HG02840 (cell line): Measurements from ENCODE around the gene FLRT2.

Source experiments
- ATAC-seq: cut with Tn5 transposase; IDR thresholded peaks from one replicate; pipeline ENCODE4 v1.9.1; 2021; ENCODE audit warnings: mild to moderate bottlenecking, moderate library complexity, moderate number of reproducible peaks; ENCODE audit not compliant: unreplicated experiment, low FRiP score

Gene FLRT2

GRCh38 chr14:85529803-85530574 lies at the start of gene FLRT2:
TSS of gene FLRT2 (plus strand) at chr14:85530144. CDS start at chr14:85621515, 91,371 bp downstream.
- ATAC-seq = no peak

- ATAC-seq = no peak
Measured at GRCh38 chr14:85481471-85481870, 48.5 kb upstream of the FLRT2 start.

GRCh38 chr14:85482552-85482951 lies 47.4 kb upstream of the FLRT2 start:
- ATAC-seq = no peak

GRCh38 chr14:85483037-85483436 lies 46.9 kb upstream of the FLRT2 start:
- ATAC-seq = no peak

- ATAC-seq = no peak
Measured at GRCh38 chr14:85483652-85484051, 46.3 kb upstream of the FLRT2 start.

GRCh38 chr14:85487215-85487614 lies 42.7 kb upstream of the FLRT2 start:
- no peak for ATAC-seq

- ATAC-seq = no peak
Measured at GRCh38 chr14:85501751-85502150, 28.2 kb upstream of the FLRT2 start.

- no peak for ATAC-seq
Measured at GRCh38 chr14:85508863-85509262, 21.1 kb upstream of the FLRT2 start.

- ATAC-seq = no peak
Measured at GRCh38 chr14:85512451-85512850, 17.5 kb upstream of the FLRT2 start.

GRCh38 chr14:85514487-85514886 lies 15.5 kb upstream of the FLRT2 start:
- ATAC-seq = no peak

- no peak for ATAC-seq
Measured at GRCh38 chr14:85516239-85517113, 13.5 kb upstream of the FLRT2 start.

GRCh38 chr14:85517114-85517688 lies 12.7 kb upstream of the FLRT2 start:
- ATAC-seq = no peak

- no peak for ATAC-seq
Measured at GRCh38 chr14:85519661-85520305, 10.2 kb upstream of the FLRT2 start.

GRCh38 chr14:85520581-85520980 lies 9.4 kb upstream of the FLRT2 start:
- ATAC-seq = no peak

GRCh38 chr14:85523624-85524023 lies 6.3 kb upstream of the FLRT2 start:
- ATAC-seq = no peak

- no peak for ATAC-seq
Measured at GRCh38 chr14:85527006-85527405, 2.9 kb upstream of the FLRT2 start.

GRCh38 chr14:85527445-85528035 lies 2.4 kb upstream of the FLRT2 start:
- no peak for ATAC-seq

GRCh38 chr14:85528080-85528896 lies 1.7 kb upstream of the FLRT2 start:
- ATAC-seq = no peak

- no peak for ATAC-seq
Measured at GRCh38 chr14:85528897-85529631, 880 bp upstream of the FLRT2 start.
